GM19023 (cell line): ENCODE data around the gene FBXW9.
A peak's percentile ranks its signal among the peaks of the same experiment; 100 is the strongest.
"Not testable (repeated sequence)": the region's sequence is repeated elsewhere in the genome, so short reads cannot be mapped to it uniquely, and the experiment has no call there.

Experiments used
- ATAC-seq: cut with Tn5 transposase; IDR thresholded peaks from one replicate; pipeline ENCODE4 v1.9.1; 2021; ENCODE audit warnings: mild to moderate bottlenecking, moderate library complexity; ENCODE audit not compliant: unreplicated experiment

FBXW9 gene

DNA sequence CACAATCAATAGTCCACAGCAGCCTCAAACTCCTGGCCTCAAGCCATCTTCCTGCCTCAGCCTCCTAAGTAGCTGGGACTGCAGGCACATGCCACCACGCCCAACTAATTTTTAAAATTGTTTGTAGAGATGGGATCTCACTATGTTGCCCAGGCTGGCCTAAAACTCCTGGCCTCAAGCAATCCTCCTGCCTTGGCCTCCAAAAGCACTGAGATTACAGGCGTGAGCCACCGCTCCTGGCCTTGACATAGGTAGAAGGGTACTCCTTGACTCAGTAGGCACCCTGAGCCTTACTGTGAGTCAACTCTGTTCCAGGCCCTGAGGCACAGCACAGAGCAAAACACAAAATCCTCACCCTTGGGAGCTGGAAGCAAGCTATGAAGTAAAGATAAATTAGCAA is 19.5 kb upstream of the FBXW9 start:
- ATAC-seq: no peak

DNA sequence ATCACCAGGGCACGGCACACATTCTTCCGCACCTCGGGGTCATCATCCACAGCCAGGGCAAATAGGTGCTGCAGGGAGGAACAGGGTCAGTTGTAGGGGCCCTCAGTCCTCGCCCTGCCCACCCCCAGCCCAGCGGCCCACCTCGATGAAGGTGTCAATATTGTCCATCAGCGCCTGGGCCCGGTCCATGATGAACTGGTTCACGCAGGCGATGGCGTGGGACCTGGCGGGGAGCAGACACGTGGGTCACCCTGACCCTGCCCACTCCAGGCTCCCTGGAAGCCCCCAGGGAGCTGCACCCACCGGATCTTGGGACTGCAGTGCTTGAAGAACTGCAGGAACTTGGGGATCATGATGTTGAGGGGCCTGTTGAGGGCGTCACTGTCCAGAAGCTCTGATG is 18.7 kb upstream of the FBXW9 start:
- ATAC-seq: no peak

DNA sequence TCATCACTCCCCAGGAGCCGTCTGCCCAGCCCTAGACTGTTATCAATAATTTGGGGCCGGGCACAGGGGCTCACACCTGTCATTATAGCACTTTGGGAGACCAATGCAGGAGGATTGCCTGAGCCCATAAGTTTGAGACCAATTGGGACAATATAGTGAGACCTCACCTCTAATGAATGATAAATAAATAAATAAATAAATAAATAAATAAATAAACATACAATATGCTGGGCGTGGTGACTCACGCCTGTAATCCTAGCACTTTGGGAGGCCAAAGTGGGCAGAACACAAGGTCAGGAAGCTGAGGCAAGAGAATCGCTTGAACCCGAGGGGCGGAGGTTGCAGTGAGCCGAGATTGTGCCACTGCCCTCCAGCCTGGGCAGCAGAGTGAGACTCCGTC is 16.9 kb upstream of the FBXW9 start:
- not testable (repeated sequence) for ATAC-seq

DNA sequence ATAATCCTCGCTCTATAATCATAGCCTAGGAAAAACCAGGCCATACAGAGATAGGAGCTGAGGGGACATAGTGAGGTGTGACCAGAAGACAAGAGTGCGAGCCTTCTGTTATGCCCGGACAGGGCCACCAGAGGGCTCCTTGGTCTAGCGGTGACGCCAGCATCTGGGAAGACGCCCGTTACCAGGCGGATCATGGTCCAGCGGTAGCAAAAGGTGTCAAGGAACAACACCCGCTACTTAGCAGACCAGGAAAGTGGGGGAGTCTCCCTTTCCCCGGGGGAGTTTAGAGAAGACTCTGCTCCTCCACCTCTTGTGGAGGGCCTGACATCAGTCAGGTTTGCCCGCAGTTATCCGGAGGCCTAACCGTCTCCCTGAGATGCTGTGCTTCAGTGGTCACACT is 15.6 kb upstream of the FBXW9 start:
- not testable (repeated sequence) for ATAC-seq

DNA sequence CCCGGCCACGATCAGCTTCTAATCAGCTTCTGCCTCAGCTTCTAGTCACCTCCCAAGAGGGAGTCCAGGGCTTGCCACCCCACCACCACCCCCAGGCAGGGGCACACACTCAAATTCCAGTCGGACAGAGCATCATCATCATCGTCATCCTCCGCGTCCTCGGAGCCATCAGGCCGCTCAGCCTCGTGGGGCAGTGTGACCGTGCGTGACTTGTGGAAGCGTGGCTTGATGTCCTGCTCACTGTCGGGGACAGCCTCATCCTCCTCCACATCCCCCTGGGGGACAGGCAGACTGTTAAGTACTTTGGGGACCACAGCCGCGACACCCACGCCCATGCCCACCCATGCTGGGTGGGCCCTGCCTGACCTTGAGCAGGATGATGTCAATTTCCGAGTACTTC is 14.8 kb upstream of the FBXW9 start:
- no peak for ATAC-seq

DNA sequence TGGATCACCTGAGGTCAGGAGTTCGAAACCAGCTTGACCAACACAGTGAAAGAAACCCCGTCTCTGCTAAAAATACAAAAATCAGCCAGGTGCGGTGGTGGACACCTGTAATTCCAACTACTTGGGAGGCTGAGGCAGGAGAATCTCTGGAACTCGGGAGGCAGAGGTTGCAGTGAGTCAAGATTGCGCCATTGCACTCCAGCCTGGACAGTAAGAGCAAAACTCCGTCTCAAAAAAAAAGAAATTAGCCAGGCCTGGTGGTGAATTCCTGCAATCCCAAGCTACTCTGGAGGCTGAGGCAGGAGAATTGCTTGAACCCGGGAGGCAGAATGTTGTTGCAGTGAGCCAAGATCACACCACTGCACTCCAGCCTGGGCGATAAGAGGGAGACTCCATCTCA is 12.2 kb upstream of the FBXW9 start:
- no peak for ATAC-seq

DNA sequence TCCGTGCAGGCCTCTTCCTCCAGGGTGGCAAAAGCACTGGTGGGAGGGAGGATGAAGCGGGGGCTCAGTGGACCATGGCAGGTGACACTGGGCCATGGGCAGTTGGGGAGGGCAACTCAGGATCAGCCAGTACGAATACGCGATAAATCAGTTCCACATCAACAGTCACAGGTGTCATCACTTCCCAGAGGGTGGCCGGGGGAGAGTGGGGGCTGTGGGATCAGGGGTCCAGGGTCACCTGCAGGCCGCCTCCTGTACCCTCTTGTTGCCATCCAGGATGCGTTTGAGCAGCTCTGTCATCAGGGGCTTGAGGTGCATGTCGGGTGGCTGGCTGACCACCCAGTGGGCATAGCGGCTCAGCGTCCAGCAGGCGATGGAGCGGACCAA is 9.9 kb upstream of the FBXW9 start:
- no peak for ATAC-seq

DNA sequence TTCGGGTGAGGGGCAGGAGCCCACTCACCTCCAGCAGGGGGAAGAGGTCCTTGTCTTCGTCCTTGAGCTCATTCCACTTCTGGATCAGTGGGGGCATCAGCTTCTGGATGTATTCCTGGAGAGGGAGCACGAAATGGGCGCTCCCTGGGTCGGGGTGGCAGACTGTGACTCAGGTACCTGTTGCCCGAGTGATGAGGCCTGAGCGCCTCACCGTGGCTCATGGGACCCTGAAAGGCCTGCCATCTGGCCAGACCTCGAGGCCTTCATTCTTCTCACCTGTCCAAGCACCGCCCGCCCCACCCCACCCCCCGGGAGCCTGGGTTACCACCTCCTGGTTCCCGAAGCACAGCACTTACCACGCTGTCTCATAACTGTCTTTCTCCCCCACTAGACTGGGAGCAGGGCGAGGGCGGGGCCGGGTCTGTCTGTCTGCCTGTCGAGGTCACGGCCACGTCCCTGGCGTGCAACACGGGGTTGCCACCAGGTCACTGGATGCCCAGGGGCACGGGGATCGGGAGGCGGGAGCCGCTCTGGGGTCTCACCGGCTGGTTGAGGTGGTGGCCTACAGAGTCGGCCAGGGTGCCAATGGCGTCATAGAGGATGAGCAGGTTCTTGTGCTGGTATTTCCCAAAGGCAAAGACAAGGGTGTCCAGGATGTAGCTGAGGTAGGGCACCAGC is 9.4 kb upstream of the FBXW9 start:
- no peak for ATAC-seq

DNA sequence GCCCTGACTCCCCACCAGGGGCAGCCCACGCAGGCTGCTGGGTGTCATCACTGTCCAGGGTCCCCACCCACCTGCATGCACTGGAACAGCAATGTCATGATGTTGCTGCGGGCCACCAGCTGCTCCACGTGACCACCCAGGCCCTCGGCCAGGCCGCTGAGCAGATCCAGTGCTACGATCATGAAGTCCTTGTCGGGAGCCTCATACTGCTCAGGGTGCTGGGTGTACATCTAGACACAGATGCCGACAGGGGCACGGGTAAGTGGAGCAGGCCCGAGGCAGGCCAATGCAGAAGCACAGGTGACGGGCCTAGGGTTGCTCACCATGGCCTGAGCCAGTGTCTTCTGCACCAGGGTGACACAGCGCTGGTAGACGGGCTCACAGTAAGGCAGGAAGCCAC is 8.7 kb upstream of the FBXW9 start:
- ATAC-seq: no peak

DNA sequence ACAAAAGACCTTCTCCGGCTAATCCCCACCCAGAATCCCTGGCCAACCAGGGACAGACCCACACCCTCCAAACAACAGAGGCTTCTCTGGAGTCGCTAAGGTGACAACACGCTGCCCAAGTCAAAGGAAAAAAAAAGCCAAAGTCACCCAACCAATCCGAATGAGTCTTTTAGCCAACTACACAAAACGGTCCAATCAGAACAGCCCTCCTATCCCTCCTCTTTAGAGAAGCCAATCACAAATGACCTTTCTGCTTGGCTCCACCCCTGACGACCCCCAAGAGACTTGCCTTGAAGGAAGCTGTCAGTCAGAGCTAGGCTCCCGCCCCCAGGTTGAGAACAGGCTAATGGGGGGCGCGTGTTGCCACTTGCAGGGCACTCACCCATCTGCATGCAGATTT is 6.6 kb upstream of the FBXW9 start:
- ATAC-seq: no peak

DNA sequence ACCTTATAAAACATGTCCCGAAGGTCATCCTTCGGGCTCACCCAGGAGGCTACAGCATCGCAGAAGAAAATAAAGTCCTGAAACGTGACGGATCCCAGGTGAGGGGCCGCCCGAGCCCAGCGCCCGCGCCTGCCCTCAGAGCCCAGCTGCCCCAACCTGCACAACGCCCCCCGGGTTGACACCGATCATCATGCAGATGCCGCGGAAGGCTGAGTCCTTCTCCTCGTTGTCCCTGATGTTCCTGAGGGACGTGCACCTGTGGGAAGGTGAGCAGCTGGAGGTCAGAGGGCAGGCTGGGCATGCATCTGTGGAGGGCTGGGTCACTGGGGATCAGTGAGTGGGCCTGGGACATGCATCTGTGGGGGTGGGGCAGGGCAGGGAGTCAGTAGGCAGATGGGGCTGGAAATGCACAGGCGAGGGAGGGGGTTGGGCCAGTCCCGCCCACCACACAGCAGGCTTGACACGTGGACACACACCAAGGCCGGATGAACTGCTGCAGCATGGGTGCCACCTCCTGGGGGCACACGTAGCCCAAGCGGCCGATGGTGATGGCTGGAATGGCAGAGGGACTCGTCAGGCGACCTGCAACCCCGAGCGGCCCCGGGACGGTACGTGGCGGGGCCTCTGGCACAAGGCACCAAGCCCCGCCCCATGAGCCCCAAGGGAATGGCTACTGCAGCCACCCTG is 5.3 kb upstream of the FBXW9 start:
- no peak for ATAC-seq

DNA sequence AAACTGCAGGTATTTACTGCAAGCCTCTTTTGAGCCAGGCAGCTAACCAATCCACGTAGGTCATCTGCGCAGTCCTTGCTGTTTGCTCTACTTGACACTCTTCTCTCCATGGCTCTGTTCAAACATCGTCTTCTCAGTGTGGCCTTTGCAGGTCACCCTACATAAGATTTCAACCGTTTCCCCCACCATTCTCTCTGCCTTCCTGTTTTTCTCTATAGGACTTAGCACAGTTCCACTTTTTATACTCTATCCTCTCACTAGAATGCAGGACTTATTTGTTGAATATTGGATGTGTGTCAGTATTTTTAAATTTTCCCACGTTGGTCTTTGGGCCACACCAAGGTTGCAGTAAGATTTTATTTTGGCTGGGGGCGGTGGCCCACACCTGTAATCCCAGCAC is 1.7 kb upstream of the FBXW9 start:
- ATAC-seq: no peak

DNA sequence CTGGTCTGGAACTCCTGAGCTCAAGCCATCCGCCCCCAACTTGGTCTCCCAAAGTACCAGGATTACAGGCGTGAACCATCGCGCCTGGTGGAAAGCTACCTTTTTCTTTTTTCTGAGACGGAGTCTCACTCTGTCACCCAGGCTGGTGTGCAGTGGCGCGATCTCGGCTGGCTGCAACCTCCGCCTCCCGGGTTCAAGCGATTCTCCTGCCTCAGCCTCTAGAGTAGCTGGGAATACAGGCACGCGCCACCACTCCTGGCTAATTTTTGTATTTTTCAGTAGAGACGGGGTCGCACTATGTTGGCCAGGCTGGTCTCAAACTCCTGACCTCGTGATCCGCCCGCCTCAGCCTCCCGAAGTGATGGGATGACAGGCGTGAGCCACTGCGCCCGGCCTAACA is 994 bp upstream of the FBXW9 start:
- ATAC-seq: not testable (repeated sequence)

DNA sequence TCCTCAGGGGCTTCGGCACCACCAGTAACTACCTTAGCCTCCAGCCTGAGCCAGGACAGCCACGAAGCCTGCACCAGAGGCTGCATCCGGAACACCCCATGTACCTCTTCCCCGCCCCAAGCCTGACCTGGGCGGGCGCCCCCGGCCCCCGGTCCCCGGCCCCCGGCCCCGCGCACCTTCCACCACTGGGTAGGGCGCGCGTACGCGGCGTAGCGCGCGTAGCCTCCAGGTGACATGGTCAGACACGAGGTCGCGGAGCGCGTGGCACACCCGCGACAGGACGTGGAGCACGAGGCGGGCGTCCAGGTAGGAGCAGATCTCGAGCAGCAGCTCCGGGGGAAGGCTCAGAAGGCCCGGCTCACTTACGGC is 450 bp downstream of the FBXW9 start:
- ATAC-seq: peak; percentile 19

DNA sequence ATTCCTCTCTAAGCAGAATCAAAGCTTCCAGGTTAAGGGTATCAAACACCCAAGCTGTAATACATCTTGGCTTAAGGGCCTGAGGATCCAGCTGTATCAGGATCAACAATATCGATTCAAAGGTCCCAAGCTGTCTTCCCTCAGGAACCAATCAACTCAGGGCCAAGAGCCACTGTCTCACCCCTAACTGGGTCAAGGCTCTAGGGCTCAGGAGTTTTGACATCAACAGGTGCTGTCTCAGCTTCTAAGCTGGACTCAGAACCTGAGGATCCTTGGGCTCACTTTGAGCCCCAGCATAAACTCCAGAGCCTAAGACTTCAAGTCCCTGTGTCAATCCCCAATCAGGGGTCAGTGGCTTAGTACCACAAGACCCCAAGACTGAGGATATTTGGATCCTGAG is 917 bp downstream of the FBXW9 start:
- no peak for ATAC-seq

DNA sequence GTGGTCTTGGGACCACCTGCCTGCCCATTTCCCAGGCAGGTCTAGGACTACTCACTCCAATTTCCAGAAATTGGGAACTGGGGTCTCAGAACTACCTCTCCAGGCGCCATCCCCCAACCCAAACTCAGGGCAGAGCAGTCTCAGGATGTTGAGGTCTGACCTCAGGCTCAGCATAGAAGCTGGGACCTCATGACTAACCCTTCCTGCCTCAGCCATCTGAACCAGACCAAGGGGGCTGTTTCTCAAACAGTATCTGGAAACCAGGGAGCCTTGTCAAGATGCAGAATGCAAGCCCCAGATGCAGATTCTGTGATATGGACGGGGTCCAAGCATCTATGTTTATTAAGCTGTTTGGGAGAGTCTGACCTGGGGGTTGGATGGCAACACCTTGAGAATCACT is 1.3 kb downstream of the FBXW9 start:
- no peak for ATAC-seq

DNA sequence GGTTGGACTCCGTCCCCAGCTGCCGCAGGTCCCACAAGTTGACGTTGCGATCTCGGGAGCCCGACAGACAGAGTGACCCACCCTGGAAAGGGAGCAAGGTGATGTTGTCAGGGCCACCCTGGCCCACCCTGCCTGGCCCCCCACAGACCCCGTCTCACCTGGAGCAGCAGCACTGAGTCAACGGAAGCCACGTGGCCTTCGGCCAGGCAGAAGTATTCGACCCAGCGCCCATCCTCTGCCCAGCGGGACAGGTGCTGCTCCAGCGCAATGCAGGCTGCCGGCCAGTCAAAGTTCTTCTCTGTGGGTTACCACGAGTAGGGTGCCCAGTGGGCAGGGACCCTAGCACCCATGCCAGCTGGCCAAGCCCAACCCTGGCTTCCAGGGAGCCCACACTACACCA is 1.8 kb downstream of the FBXW9 start:
- ATAC-seq: no peak

DNA sequence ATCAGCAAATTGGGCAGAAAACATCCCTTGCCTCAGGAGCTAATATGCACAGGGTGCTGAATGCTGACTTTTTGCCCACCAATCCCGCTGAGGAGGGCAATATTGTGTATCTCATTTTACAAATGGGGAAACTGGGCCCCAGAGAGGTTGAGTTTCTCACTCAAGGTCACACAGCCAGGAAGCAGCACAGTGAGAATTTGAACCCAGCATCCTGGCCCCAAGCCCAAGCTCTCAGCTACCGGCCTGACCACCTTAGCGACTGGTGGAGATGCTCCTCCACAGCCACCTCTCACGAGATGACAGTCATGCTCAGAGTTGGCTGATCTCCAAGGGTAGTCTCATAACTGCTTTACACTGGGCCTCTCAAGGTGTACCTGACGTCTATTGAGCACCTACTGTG is 3.5 kb downstream of the FBXW9 start:
- ATAC-seq: no peak

DNA sequence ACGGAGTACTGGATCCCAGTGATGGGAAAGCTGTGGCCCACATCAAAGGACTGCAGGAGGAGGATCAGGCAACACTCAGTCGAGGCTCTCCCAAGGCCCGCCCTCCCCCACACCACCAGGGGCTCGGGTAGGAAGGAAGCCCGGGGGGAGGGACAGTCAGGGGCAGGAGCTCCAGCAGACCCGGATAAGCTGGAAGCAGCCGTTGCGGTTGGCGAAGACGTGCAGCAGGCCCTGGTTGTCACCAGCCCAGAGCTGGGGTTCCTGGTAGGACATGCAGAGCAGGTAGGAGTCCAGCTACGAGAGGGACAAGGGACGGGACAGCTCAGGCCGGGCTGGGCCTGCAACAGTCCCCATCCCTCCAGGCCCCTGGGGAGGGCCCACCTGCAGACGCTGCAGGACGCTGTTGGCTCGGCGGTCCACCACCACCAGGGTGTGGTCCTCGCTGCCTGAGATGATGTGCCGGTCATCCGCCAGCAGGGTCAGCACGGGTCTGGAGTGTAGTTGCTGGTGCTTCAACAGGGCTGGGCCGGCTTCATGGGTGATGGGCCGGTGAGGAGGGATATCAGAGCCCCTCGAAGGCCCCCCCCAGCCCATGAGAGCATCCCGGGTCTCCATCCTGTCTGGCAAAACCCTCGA is 6.7 kb downstream of the FBXW9 start:
- ATAC-seq: no peak

DNA sequence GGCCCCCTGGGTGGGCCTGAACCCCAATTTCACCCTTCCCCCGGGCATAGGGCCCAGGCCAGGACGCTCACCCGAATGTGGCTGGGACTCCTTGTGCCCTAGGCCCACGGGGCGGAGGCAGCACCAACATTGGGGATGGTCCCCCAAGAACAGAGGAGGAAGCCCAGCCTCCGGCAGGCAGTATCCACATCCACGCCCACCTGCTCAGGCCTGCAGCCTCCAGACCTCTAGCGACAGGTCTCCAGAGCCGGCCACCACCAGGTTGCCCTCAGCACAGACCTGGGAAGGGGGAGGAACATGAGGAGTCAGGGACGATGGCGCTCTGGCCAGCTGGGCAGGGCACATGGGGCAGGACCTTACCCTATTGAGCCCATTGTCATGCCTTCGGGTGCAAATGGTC is 7.4 kb downstream of the FBXW9 start:
- ATAC-seq: no peak

DNA sequence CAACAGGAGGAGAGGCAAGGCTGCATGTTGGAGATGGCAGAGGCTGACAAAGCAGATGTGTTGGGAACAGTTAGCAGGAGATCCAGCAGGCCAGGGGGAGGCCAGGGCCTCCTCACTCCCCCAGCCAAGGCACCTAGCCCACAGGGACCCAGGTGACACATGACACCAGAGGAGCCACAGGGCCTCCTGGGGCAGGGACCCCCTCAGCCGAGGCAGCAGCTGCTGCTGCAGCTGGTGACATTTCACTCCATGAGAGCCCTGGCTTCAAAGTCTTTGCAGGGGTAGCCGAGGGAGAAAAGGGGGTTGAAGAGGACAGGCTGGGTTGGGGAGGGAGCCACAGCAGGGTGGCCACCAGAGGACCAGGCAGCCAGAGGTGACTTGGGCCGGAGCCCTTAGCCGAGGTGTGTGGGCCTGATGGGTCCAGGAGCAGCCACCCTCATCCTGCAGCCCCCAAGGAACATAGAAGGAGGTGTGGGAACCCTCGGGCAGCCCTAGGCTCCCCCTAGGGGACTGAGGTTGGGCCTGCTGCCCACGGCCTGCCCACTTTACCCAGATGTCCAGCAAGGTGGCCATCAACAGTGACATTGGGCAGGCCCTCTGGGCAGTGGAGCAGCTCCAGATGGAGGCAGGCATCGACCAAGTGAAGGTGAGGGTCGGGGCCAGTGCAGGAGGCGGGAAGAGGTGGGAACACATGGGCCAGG is 8.8 kb downstream of the FBXW9 start, which contains the start of gene GNG14:
GNG14 (plus strand) TSS at position 503 of the 701 bp plus-strand sequence; CDS start at position 554, 51 bp downstream.
- ATAC-seq: no peak

DNA sequence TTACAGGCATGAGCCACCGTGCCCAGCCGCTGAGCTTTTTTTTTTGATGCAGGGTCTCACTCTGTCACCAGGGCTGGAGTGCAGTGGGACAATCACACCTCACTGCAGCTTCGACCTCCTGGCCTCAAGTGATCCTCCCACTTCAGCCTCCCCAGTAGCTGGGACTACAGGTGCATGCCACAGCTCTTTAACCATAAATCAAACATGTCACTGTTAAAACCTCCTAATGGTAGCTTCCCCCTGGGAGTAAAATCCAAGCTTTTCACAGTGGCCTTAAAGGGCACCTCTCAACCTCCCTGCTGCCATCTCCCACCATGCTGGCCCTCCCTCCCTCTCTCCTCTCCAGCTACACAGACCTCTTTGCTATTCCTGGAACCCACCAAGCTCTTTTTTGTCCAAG is 10.6 kb downstream of the FBXW9 start:
- no peak for ATAC-seq
